Adrenal gland (tissue), 5 donors: ENCODE results near the gene LRP8.

ENCODE experiments used
- CTCF ChIP-seq, 6 experiments: fragments of 450-650 bp in 4 of 6; fragments of 200-600 bp in 2 of 6; sonication (generic) in 1 of 6; IDR thresholded peaks; 1 replicate in 5 of 6; 2 replicates in 1 of 6; pipeline versions ENCODE4 v1.5.1 to v1.8.0; 2016 to 2021; ENCODE audit warnings: antibody characterized with exemption in 6 of 6, mild to moderate bottlenecking in 2 of 6, moderate library complexity in 1 of 6
- POLR2A ChIP-seq, 2 donors: fragments of 450-650 bp; IDR thresholded peaks; one replicate each; pipeline ENCODE4 v1.6.1; 2017; ENCODE audit warnings: antibody characterized with exemption in 2 of 2, mild to moderate bottlenecking in 2 of 2, moderate library complexity in 1 of 2
- donor health status: DM: no; HTN: no; CAD: no.

- TF ChIP-seq CTCF (IDR thresholded peaks at IDR 0.05) (no peak), POLR2A (IDR thresholded peaks at IDR 0.05) (no peak)
These were observed 48.2 kb upstream of the LRP8 start for GRCh38 chr1:53376041-53376461.
